WTC11 (cell line): Measurements from ENCODE around the gene HPGD. TPM values are rescaled to one million over a fixed set of nuclear protein-coding genes. Genes with fewer than 3 reads are reported as not detected.

Source experiments
- ATAC-seq: fragments of 200-7000 bp; cut with Tn5 transposase; 2 replicates; pipeline ENCODE4 v1.10.0; 2021; ENCODE audit warnings: mild to moderate bottlenecking, moderate library complexity
- CTCF ChIA-PET: fragments of 300-600 bp; sonication (Branson Sonifier 250); formaldehyde crosslinking; loops from one replicate; lab custom pipeline; 2021; ENCODE audit warnings: antibody characterized with exemption; lab: Charles Lee
- POLR2A ChIA-PET: fragments of 350-600 bp; sonication (Branson Sonifier 250); formaldehyde crosslinking; loops from one replicate; lab custom pipeline; 2021; ENCODE audit warnings: antibody characterized with exemption; lab: Charles Lee
- DNase-seq: peaks from one replicate; pipeline ENCODE4 v3.0.0; 2021; ENCODE audit warnings: low spot score
- H3K27ac Mint-ChIP-seq: 2 replicates; pipeline ENCODE4 v1.8.0; 2021; ENCODE audit warnings: mixed read lengths
- H3K27me3 Mint-ChIP-seq: 2 replicates; pipeline ENCODE4 v1.8.0; 2021; ENCODE audit warnings: low read depth, mild to moderate bottlenecking, moderate library complexity, mixed read lengths
- H3K36me3 Mint-ChIP-seq: 2 replicates; pipeline ENCODE4 v1.8.0; 2021; ENCODE audit warnings: mixed read lengths
- H3K4me1 Mint-ChIP-seq: 2 replicates; pipeline ENCODE4 v1.8.0; 2022; ENCODE audit warnings: mixed read lengths
- H3K4me3 Mint-ChIP-seq: 2 replicates; pipeline ENCODE4 v1.8.0; 2021; ENCODE audit warnings: mild to moderate bottlenecking, moderate library complexity, mixed read lengths
- H3K9me3 Mint-ChIP-seq: 2 replicates; pipeline ENCODE4 v1.8.0; 2021; ENCODE audit warnings: mixed read lengths
- CBFB ChIP-seq: sonication (generic); formaldehyde crosslinking; IDR thresholded peaks from 2 replicates; pipeline ENCODE4 v1.8.1; 2022; ENCODE audit warnings: mild to moderate bottlenecking, low read depth, missing genetic modification reagents
- CREB1 ChIP-seq: sonication (generic); formaldehyde crosslinking; IDR thresholded peaks from 2 replicates; pipeline ENCODE4 v1.8.0; 2023; ENCODE audit warnings: mild to moderate bottlenecking, missing genetic modification reagents
- CREM ChIP-seq: sonication (generic); formaldehyde crosslinking; IDR thresholded peaks from 2 replicates; pipeline ENCODE4 v1.8.1; 2022; ENCODE audit warnings: mild to moderate bottlenecking, missing genetic modification reagents, moderate library complexity
- CTCF ChIP-seq: fragments of 200-600 bp; IDR thresholded peaks from 2 replicates; pipeline ENCODE4 v1.8.0; 2022; ENCODE audit warnings: antibody characterized with exemption
- E2F1 ChIP-seq: sonication (generic); formaldehyde crosslinking; IDR thresholded peaks from 2 replicates; pipeline ENCODE4 v1.8.0; 2022; ENCODE audit warnings: mild to moderate bottlenecking, missing genetic modification reagents
- EMX1 ChIP-seq: fragments of 250-450 bp; sonication (Bioruptor Pico); IDR thresholded peaks from 2 replicates; pipeline ENCODE4 v1.8.0; 2021; ENCODE audit warnings: mild to moderate bottlenecking
- ETV6 ChIP-seq: sonication (generic); formaldehyde crosslinking; IDR thresholded peaks from 2 replicates; pipeline ENCODE4 v1.8.1; 2022; ENCODE audit warnings: mild to moderate bottlenecking, missing genetic modification reagents
- FOXJ3 ChIP-seq: sonication (generic); formaldehyde crosslinking; IDR thresholded peaks from 2 replicates; pipeline ENCODE4 v1.9.0; 2021; ENCODE audit warnings: missing genetic modification reagents, mild to moderate bottlenecking, borderline replicate concordance
- FOXK1 ChIP-seq: sonication (generic); formaldehyde crosslinking; IDR thresholded peaks from 2 replicates; pipeline ENCODE4 v1.8.0; 2022; ENCODE audit warnings: mild to moderate bottlenecking, moderate library complexity, missing genetic modification reagents
- FOXP1 ChIP-seq: sonication (generic); formaldehyde crosslinking; IDR thresholded peaks from 2 replicates; pipeline ENCODE4 v1.8.0; 2022; ENCODE audit warnings: missing genetic modification reagents, mild to moderate bottlenecking, moderate library complexity, borderline replicate concordance
- GRHL2 ChIP-seq: fragments of 250-450 bp; sonication (Bioruptor Pico); IDR thresholded peaks from 2 replicates; pipeline ENCODE4 v1.8.0; 2022; ENCODE audit warnings: mild to moderate bottlenecking, moderate library complexity; ENCODE audit not compliant: insufficient replicate concordance, severe bottlenecking
- GTF2I ChIP-seq: fragments of 250-450 bp; sonication (Bioruptor Pico); conservative IDR thresholded peaks from 2 replicates; pipeline ENCODE4 v1.4.0; 2021; ENCODE audit warnings: mild to moderate bottlenecking
- HMGA2 ChIP-seq: fragments of 250-450 bp; sonication (Bioruptor Pico); IDR thresholded peaks from 2 replicates; pipeline ENCODE4 v1.4.0; 2021; ENCODE audit warnings: mild to moderate bottlenecking, moderate library complexity
- HMGXB4 ChIP-seq: sonication (generic); formaldehyde crosslinking; IDR thresholded peaks from 2 replicates; pipeline ENCODE4 v1.8.1; 2023; ENCODE audit warnings: mild to moderate bottlenecking, moderate library complexity, missing genetic modification reagents
- JUN ChIP-seq: sonication (generic); formaldehyde crosslinking; IDR thresholded peaks from 2 replicates; pipeline ENCODE4 v1.8.0; 2023; ENCODE audit warnings: mild to moderate bottlenecking, missing genetic modification reagents
- MLX ChIP-seq: sonication (generic); formaldehyde crosslinking; IDR thresholded peaks from 2 replicates; pipeline ENCODE4 v1.8.1; 2023; ENCODE audit warnings: mild to moderate bottlenecking, missing genetic modification reagents, moderate library complexity
- NFYB ChIP-seq: sonication (generic); formaldehyde crosslinking; conservative IDR thresholded peaks from 2 replicates; pipeline ENCODE4 v1.8.0; 2022; ENCODE audit warnings: low read depth, missing genetic modification reagents
- NR1H2 ChIP-seq: sonication (generic); formaldehyde crosslinking; IDR thresholded peaks from 2 replicates; pipeline ENCODE4 v1.9.0; 2021; ENCODE audit warnings: mild to moderate bottlenecking, moderate library complexity, missing genetic modification reagents
- NR2C2 ChIP-seq: sonication (generic); formaldehyde crosslinking; IDR thresholded peaks from 2 replicates; pipeline ENCODE4 v1.8.0; 2022; ENCODE audit warnings: mild to moderate bottlenecking, missing genetic modification reagents
- PREB ChIP-seq: sonication (generic); formaldehyde crosslinking; IDR thresholded peaks from 2 replicates; pipeline ENCODE4 v1.8.1; 2022; ENCODE audit warnings: mild to moderate bottlenecking, missing genetic modification reagents, moderate library complexity, borderline replicate concordance
- RELA ChIP-seq: sonication (generic); formaldehyde crosslinking; IDR thresholded peaks from 2 replicates; pipeline ENCODE4 v1.8.1; 2022; ENCODE audit warnings: missing genetic modification reagents, mild to moderate bottlenecking, borderline replicate concordance
- TP53 ChIP-seq: sonication (generic); formaldehyde crosslinking; IDR thresholded peaks from 2 replicates; pipeline ENCODE4 v1.8.1; 2023; ENCODE audit warnings: mild to moderate bottlenecking, missing genetic modification reagents
- ZNF138 ChIP-seq: sonication (generic); formaldehyde crosslinking; conservative IDR thresholded peaks from 2 replicates; pipeline ENCODE4 v1.8.1; 2022; ENCODE audit warnings: mild to moderate bottlenecking, moderate library complexity, missing genetic modification reagents
- ZNF423 ChIP-seq: fragments of 250-450 bp; sonication (Bioruptor Pico); IDR thresholded peaks from 2 replicates; pipeline ENCODE4 v2.1.2; 2022; ENCODE audit warnings: mild to moderate bottlenecking, moderate library complexity
- ZNF425 ChIP-seq: fragments of 250-450 bp; sonication (Bioruptor Pico); conservative IDR thresholded peaks from 2 replicates; pipeline ENCODE4 v1.9.0; 2021; ENCODE audit warnings: mild to moderate bottlenecking
- ZNF671 ChIP-seq: fragments of 250-450 bp; sonication (Bioruptor Pico); IDR thresholded peaks from 2 replicates; pipeline ENCODE4 v1.8.0; 2021; ENCODE audit warnings: mild to moderate bottlenecking
- total RNA-seq: library from RNA; stranded (reverse); gene quantifications from 3 replicates; pipeline ENCODE4 v1.2.3, GENCODE V29; 2021

HPGD gene
- total RNA-seq, 1 experiment from 2014 or later, result 3.6 TPM

GRCh38 chr4:174545268-174545667 is 23.0 kb upstream of the HPGD start:
- Mint-ChIP-seq H3K9me3 (peaks cover 43% of the 10 kb centered on the region), H3K27ac (no peak overlapping the region), H3K27me3 (peaks cover 6% of the 10 kb centered on the region; the same call in 1 of the 2 replicates), H3K4me3 (no peak overlapping the region), H3K4me1 (peaks cover 7% of the 10 kb centered on the region), H3K36me3 (peaks cover 31% of the 10 kb centered on the region)
- no peak for DNase-seq
- ChIA-PET CTCF (no interaction called here), POLR2A (no interaction called here)
- ATAC-seq, result no peak
- no peak for TF ChIP-seq NFYB (CRISPR knock-in tag)
- no peak for TF ChIP-seq ZNF425 (CRISPR knock-in tag)
- TF ChIP-seq NR1H2 (CRISPR knock-in tag), result no peak
- TF ChIP-seq ZNF138 (CRISPR knock-in tag), result no peak
- TF ChIP-seq FOXP1 (CRISPR knock-in tag), result no peak
- TF ChIP-seq NR2C2 (CRISPR knock-in tag), result no peak
- TF ChIP-seq GRHL2 (CRISPR knock-in tag), result no peak
- TF ChIP-seq HMGA2 (CRISPR knock-in tag), result no peak
- TF ChIP-seq GTF2I, result no peak
- TF ChIP-seq CTCF, result no peak
- no peak for TF ChIP-seq EMX1 (CRISPR knock-in tag)
- TF ChIP-seq RELA (CRISPR knock-in tag), result no peak
- no peak for TF ChIP-seq CBFB
- no peak for TF ChIP-seq CREM (CRISPR knock-in tag)
- TF ChIP-seq E2F1 (CRISPR knock-in tag), result no peak

GRCh38 chr4:174544496-174544895 is 22.2 kb upstream of the HPGD start:
- TF ChIP-seq RELA (CRISPR knock-in tag) (no peak), ETV6 (CRISPR knock-in tag) (no peak), FOXJ3 (CRISPR knock-in tag) (no peak), ZNF671 (CRISPR knock-in tag) (no peak), TP53 (CRISPR knock-in tag) (no peak), EMX1 (CRISPR knock-in tag) (no peak), HMGXB4 (CRISPR knock-in tag) (no peak), FOXK1 (no peak), ZNF423 (CRISPR knock-in tag) (no peak), ZNF138 (CRISPR knock-in tag) (no peak), PREB (CRISPR knock-in tag) (no peak), MLX (CRISPR knock-in tag) (no peak), CREB1 (CRISPR knock-in tag) (no peak), JUN (no peak)
- no peak for ATAC-seq
- DNase-seq, result no peak
- H3K36me3 Mint-ChIP-seq, result peaks cover 28% of the 10 kb centered on the region
- peaks cover 6% of the 10 kb centered on the region; the same call in 1 of the 2 replicates for H3K27me3 Mint-ChIP-seq
- ChIA-PET POLR2A (no interaction called here), CTCF (no interaction called here)
- H3K4me1 Mint-ChIP-seq, result no peaks in the 10 kb centered on the region
- H3K9me3 Mint-ChIP-seq, result peaks cover 40% of the 10 kb centered on the region
- H3K4me3 Mint-ChIP-seq, result no peak overlapping the region
- no peak overlapping the region for H3K27ac Mint-ChIP-seq
